Thoracic aorta (tissue), 2 donors: Measurements from ENCODE around the gene GRAMD4. TPM values are rescaled to one million over a fixed set of nuclear protein-coding genes. Genes with fewer than 3 reads are reported as not detected.
"Not testable (repeated sequence)": the region's sequence is repeated elsewhere in the genome, so short reads cannot be mapped to it uniquely, and the experiment has no call there.

Experiments used
- ATAC-seq: fragments of 150-250 bp; one replicate; pipeline ENCODE4 v1.8.0; 2017; ENCODE audit warnings: low read depth; ENCODE audit not compliant: insufficient number of reproducible peaks, low FRiP score
- DNase-seq: peaks from one replicate; pipeline ENCODE4 v3.0.0-alpha.2; 2020; ENCODE audit warnings: low spot score
- H3K27ac ChIP-seq, 2 donors: fragments of 200-600 bp; sonication (generic); 1 replicate in 1 of 2; 2 replicates in 1 of 2; pipeline ENCODE4 v1.5.1; 2016; ENCODE audit warnings: mild to moderate bottlenecking in 2 of 2, moderate library complexity in 2 of 2
- H3K27me3 ChIP-seq: fragments of 200-600 bp; sonication (generic); replicated peaks from 2 replicates; pipeline ENCODE4 v1.6.0; 2016; ENCODE audit warnings: mild to moderate bottlenecking; ENCODE audit not compliant: insufficient read depth
- H3K36me3 ChIP-seq: fragments of 200-600 bp; sonication (generic); one replicate; pipeline ENCODE4 v1.5.1; 2016
- H3K4me1 ChIP-seq, 2 donors: fragments of 200-600 bp; sonication (generic); 1 replicate in 1 of 2; 2 replicates in 1 of 2; pipeline versions ENCODE4 v1.5.1 to v1.6.0; 2016; ENCODE audit warnings: low read depth in 2 of 2, mild to moderate bottlenecking in 1 of 2; ENCODE audit not compliant: control insufficient read depth in 1 of 2
- H3K4me3 ChIP-seq: fragments of 200-600 bp; sonication (generic); 2 replicates; pipeline ENCODE4 v1.5.1; 2016; ENCODE audit warnings: mild to moderate bottlenecking
- H3K9me3 ChIP-seq: fragments of 200-600 bp; sonication (generic); 2 replicates; pipeline ENCODE4 v1.5.1; 2016
- CTCF ChIP-seq: fragments of 200-600 bp; sonication (generic); IDR thresholded peaks from one replicate; pipeline ENCODE4 v1.5.1; 2019; ENCODE audit warnings: antibody characterized with exemption
- total RNA-seq, 2 donors: library from RNA; depleted of rRNA; stranded (reverse); fragments of >200 nt; gene quantifications; one replicate each; pipeline versions ENCODE4 v1.1.0 to v1.2.3, GENCODE V29; 2016

GRAMD4 gene
- total RNA-seq, 2 donors from 2014 or later: 16.2 to 56.5 TPM

- no peak for TF ChIP-seq CTCF
- Histone ChIP-seq H3K4me3 (no peak overlapping the region), H3K36me3 (no peaks in the 10 kb centered on the region), H3K27me3 (no peaks in the 10 kb centered on the region), H3K27ac (no peak overlapping the region), H3K4me1 (no peaks in the 10 kb centered on the region), H3K9me3 (no peaks in the 10 kb centered on the region)
- no peak for ATAC-seq
- no peak for DNase-seq
Observed at GRCh38 chr22:46641811-46642266, 21.7 kb downstream of the GRAMD4 start.

- DNase-seq, H3K4me1 ChIP-seq, H3K9me3 ChIP-seq, H3K27ac ChIP-seq, ATAC-seq, H3K4me3 ChIP-seq, H3K36me3 ChIP-seq, H3K27me3 ChIP-seq: not testable (repeated sequence)
Observed at GRCh38 chr22:46642840-46643480, 22.8 kb downstream of the GRAMD4 start.

GRCh38 chr22:46646531-46647215, 26.5 kb downstream of the GRAMD4 start:
- Histone ChIP-seq H3K4me1 (peaks cover 7 to 15% of the 10 kb centered on the region in 2 donors), H3K27ac (no peak overlapping the region)
- TF ChIP-seq CTCF: no peak

GRCh38 chr22:46648225-46648820, 28.1 kb downstream of the GRAMD4 start:
- not testable (repeated sequence) for DNase-seq, H3K27me3 ChIP-seq, H3K4me3 ChIP-seq, H3K36me3 ChIP-seq, H3K9me3 ChIP-seq, ATAC-seq, H3K27ac ChIP-seq
- H3K4me1 ChIP-seq: peaks cover 7 to 15% of the 10 kb centered on the region in 2 donors

More at GRCh38 chr22:46646531-46647215, 26.5 kb downstream of the GRAMD4 start:
- DNase-seq (no peak), ATAC-seq (no peak)
- H3K27me3 ChIP-seq: no peaks in the 10 kb centered on the region
- no peak overlapping the region for H3K4me3 ChIP-seq
- H3K9me3 ChIP-seq: no peaks in the 10 kb centered on the region
- no peaks in the 10 kb centered on the region for H3K36me3 ChIP-seq

GRCh38 chr22:46649141-46650077, 29.2 kb downstream of the GRAMD4 start:
- Histone ChIP-seq H3K4me3 (no peak overlapping the region), H3K27ac (no peak overlapping the region), H3K27me3 (no peaks in the 10 kb centered on the region), H3K36me3 (no peaks in the 10 kb centered on the region), H3K4me1 (peaks cover 7 to 15% of the 10 kb centered on the region in 2 donors), H3K9me3 (no peaks in the 10 kb centered on the region)
- ATAC-seq: no peak
- DNase-seq: no peak
- TF ChIP-seq CTCF: no peak
